Loucy (cell line): ENCODE results near the gene LCN10.

Experiments used
- H2AFZ ChIP-seq: fragments of 200-600 bp; sonication (generic); 2 replicates; pipeline ENCODE4 v1.6.0; 2016; ENCODE audit warnings: antibody characterized with exemption, mild to moderate bottlenecking, low read length, moderate library complexity
- H3F3A ChIP-seq: fragments of 200-600 bp; 2 replicates; pipeline ENCODE4 v1.6.0; 2016; ENCODE audit warnings: antibody characterized with exemption, low read depth, mild to moderate bottlenecking
- H3K27me3 ChIP-seq: fragments of 200-600 bp; sonication (generic); 2 replicates; pipeline ENCODE4 v1.6.1; 2014; ENCODE audit warnings: low read length, mild to moderate bottlenecking; ENCODE audit not compliant: insufficient read depth, poor library complexity, severe bottlenecking
- H3K36me3 ChIP-seq: fragments of 200-600 bp; sonication (generic); 2 replicates; pipeline ENCODE4 v1.6.1; 2016; ENCODE audit warnings: low read length; ENCODE audit not compliant: insufficient read depth
- H3K4me1 ChIP-seq: fragments of 200-600 bp; sonication (generic); 2 replicates; pipeline ENCODE4 v1.5.1; 2014; ENCODE audit warnings: low read length, mild to moderate bottlenecking; ENCODE audit not compliant: insufficient read depth, poor library complexity, severe bottlenecking
- H3K4me2 ChIP-seq: fragments of 200-600 bp; sonication (generic); 2 replicates; pipeline ENCODE4 v1.6.0; 2014; ENCODE audit warnings: antibody characterized with exemption, low read length, low read depth, mild to moderate bottlenecking; ENCODE audit not compliant: poor library complexity, severe bottlenecking
- H3K4me3 ChIP-seq: fragments of 200-600 bp; sonication (generic); 2 replicates; pipeline ENCODE4 v1.5.1; 2014; ENCODE audit warnings: low read length, mild to moderate bottlenecking, mixed read lengths; ENCODE audit not compliant: poor library complexity, severe bottlenecking
- H3K79me2 ChIP-seq: fragments of 200-600 bp; sonication (generic); 2 replicates; pipeline ENCODE4 v1.6.1; 2014; ENCODE audit warnings: low read length; ENCODE audit not compliant: insufficient read depth
- H3K9ac ChIP-seq: fragments of 200-600 bp; sonication (generic); 2 replicates; pipeline ENCODE4 v1.6.0; 2014; ENCODE audit warnings: mild to moderate bottlenecking, low read depth, low read length, moderate library complexity; ENCODE audit not compliant: poor library complexity, severe bottlenecking
- H3K9me2 ChIP-seq: fragments of 200-600 bp; sonication (generic); replicated peaks from 2 replicates; pipeline ENCODE4 v1.6.1; 2016; ENCODE audit warnings: low read depth, low read length, mixed read lengths
- H3K9me3 ChIP-seq: fragments of 200-600 bp; sonication (generic); 2 replicates; pipeline ENCODE4 v1.6.1; 2014; ENCODE audit warnings: mild to moderate bottlenecking, antibody characterized with exemption, low read length, low read depth; ENCODE audit not compliant: insufficient read depth
- H4K20me1 ChIP-seq: fragments of 200-600 bp; sonication (generic); 2 replicates; pipeline ENCODE4 v1.6.0; 2014; ENCODE audit warnings: antibody characterized with exemption, low read length, mild to moderate bottlenecking; ENCODE audit not compliant: insufficient read depth, poor library complexity, severe bottlenecking
- EZH2phosphoT487 ChIP-seq: fragments of 200-600 bp; IDR thresholded peaks from 2 replicates; pipeline ENCODE4 v1.6.1; 2018; ENCODE audit warnings: antibody characterized with exemption, mild to moderate bottlenecking, moderate library complexity, borderline replicate concordance
- TF ChIP-seq, protein P1 (sequence below): fragments of 200-600 bp; sonication (generic); conservative IDR thresholded peaks from 2 replicates; pipeline ENCODE4 v1.5.1; 2014; ENCODE audit warnings: mild to moderate bottlenecking, antibody characterized with exemption, low read length

LCN10 gene

DNA sequence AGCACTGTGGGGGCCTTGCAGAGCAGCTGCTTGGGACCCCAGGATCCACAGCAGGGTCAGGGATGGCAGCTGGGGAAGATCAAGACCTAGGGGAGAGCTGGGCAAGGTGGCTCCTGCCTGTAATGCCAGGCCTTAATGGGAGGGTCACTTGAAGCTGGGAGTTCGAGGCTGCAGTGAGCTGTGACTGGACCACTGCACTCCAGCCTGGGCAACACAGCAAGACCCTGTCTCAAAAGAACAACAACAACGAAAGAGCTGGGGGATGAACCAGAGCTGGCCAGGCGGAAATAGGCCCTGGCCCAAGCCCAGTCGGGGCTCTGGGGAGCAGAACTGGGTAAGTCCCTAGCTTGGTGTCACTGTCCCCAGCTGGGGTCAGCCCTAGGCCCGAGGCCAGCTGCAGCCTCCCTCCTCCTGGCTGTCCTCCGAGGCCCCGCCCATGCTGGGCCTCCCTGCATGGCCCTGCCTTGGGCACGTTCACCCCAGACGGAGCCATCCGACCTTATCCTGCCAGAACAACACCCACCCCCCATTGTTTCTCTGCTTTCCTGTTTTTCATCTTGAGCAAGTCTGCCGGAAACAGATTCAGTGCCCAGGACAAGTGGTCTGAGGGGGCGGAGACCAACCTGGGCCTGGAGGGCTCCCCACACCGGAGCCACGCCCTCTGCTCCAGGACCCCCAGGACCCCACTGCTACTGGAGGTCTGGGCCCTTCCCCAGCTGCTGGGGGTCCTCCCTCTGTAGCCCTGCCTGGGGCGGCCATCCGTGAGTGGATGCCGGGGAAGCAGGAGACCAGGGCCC, 28.4 kb downstream of the LCN10 start:
- no peak for TF ChIP-seq EZH2phosphoT487
- Histone ChIP-seq H3K79me2 (no peaks in the 10 kb centered on the region), H3K9ac (no peak overlapping the region), H3K4me3 (no peak overlapping the region), H3K9me2 (no peaks in the 10 kb centered on the region), H3K9me3 (no peaks in the 10 kb centered on the region), H3K4me2 (no peak overlapping the region), H3K36me3 (no peaks in the 10 kb centered on the region), H4K20me1 (no peaks in the 10 kb centered on the region), H2AFZ (no peak overlapping the region), H3F3A (no peaks in the 10 kb centered on the region), H3K27me3 (no peaks in the 10 kb centered on the region), H3K4me1 (no peaks in the 10 kb centered on the region)

DNA sequence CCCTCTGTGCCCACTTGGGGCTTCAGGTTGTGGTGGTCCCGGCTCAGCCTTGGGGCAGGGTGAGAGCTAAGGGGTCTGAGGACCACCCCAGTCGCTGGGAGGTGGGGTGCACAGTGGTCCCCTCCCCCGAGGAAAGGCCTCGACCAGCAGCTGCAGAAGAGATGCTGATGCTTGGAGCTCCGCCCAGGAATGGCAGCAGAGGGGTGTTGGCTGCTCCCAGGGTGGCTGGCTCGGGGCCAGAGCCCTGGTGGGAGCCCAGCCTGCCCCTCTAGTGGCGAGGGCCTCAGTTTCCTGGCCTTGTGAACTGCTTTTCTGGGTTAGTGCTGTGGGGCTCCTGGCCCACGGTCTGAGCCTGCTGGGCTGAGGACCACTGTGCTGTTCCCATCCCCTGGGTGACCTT, 29.2 kb downstream of the LCN10 start:
- Histone ChIP-seq H3K79me2 (no peaks in the 10 kb centered on the region), H3F3A (no peaks in the 10 kb centered on the region), H3K9ac (no peak overlapping the region), H3K9me3 (no peaks in the 10 kb centered on the region), H4K20me1 (no peaks in the 10 kb centered on the region), H3K9me2 (no peaks in the 10 kb centered on the region), H3K4me3 (no peak overlapping the region), H3K27me3 (no peaks in the 10 kb centered on the region), H3K36me3 (no peaks in the 10 kb centered on the region), H3K4me2 (no peak overlapping the region), H2AFZ (no peak overlapping the region), H3K4me1 (no peaks in the 10 kb centered on the region)
- no peak for TF ChIP-seq EZH2phosphoT487
- TF ChIP-seq, protein P1, sequence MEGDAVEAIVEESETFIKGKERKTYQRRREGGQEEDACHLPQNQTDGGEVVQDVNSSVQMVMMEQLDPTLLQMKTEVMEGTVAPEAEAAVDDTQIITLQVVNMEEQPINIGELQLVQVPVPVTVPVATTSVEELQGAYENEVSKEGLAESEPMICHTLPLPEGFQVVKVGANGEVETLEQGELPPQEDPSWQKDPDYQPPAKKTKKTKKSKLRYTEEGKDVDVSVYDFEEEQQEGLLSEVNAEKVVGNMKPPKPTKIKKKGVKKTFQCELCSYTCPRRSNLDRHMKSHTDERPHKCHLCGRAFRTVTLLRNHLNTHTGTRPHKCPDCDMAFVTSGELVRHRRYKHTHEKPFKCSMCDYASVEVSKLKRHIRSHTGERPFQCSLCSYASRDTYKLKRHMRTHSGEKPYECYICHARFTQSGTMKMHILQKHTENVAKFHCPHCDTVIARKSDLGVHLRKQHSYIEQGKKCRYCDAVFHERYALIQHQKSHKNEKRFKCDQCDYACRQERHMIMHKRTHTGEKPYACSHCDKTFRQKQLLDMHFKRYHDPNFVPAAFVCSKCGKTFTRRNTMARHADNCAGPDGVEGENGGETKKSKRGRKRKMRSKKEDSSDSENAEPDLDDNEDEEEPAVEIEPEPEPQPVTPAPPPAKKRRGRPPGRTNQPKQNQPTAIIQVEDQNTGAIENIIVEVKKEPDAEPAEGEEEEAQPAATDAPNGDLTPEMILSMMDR: no peak

DNA sequence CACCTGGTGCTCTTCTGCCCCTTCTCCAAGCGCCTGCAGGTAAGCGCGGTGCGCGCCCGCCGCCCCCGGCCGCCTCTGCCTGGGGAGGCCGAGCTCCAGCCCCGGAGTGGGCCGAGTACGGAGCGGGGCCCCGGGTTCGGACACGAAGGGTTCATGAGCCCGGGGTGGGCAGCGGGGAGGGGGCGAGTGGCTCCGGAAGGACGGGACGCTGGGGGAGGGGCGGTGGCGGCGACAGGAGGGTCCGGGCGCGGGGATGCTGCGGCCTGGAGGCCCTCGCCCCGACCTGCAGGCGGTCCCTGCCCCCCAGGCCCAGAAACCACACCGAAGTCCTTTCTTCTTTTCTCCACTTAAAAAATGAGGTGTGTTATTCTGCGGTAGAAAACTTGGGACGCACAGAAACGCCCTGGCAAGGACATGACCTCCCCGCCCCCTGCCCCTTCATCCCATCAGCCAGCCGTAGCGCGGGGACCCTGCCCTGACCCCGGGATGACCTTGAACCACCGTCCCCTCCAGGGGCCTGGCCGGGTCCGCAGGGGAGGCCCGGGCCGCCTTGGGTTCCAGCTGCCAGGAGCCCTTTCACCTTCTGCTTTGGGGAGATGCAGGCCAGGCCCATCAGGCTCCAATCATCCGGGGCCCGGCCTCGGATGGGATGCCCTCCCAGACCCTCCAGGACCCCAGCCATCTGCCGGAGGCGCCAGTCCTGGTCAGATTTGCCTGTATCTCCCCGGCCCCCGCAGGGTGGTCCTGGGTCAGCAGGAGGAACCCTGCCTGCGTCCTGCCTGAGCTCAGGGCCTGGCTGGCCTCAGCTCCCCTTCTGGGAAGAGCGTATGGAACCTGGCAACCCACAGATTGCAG, 29.8 kb downstream of the LCN10 start:
- H3K4me3 ChIP-seq: no peak overlapping the region
- no peaks in the 10 kb centered on the region for H3K4me1 ChIP-seq
- no peaks in the 10 kb centered on the region for H4K20me1 ChIP-seq
- no peaks in the 10 kb centered on the region for H3K36me3 ChIP-seq
- H3K9me2 ChIP-seq: no peaks in the 10 kb centered on the region
- no peak overlapping the region for H2AFZ ChIP-seq
- H3K9me3 ChIP-seq: no peaks in the 10 kb centered on the region
- no peaks in the 10 kb centered on the region for H3K79me2 ChIP-seq
- no peaks in the 10 kb centered on the region for H3F3A ChIP-seq
- H3K9ac ChIP-seq: no peak overlapping the region
- no peaks in the 10 kb centered on the region for H3K27me3 ChIP-seq
- TF ChIP-seq, protein P1: no peak
- TF ChIP-seq EZH2phosphoT487: no peak
- no peak overlapping the region for H3K4me2 ChIP-seq
